ENCODE data around the gene CCDC149. TPM values are rescaled to one million over a fixed set of nuclear protein-coding genes. Genes with fewer than 3 reads are reported as not detected.

CCDC149 gene
- total and polyA plus RNA-seq, 4 donors = 1.4 to 11.2 (median 3.4) TPM

- Histone ChIP-seq H3K9me3 (ENCODE audit: control insufficient read depth in 4 of 4, low read length in 3 of 4) (no peaks in the 10 kb centered on the region), H3K27me3 (ENCODE audit: control insufficient read depth in 4 of 4, insufficient read depth in 4 of 4, low read length in 3 of 4) (no peaks in the 10 kb centered on the region), H3K9ac (ENCODE audit: low read depth in 1 of 2, low read length in 2 of 2) (no peak overlapping the region), H3K27ac (ENCODE audit: low read depth in 1 of 2, low read length in 2 of 2) (no peak overlapping the region), H3K4me3 (ENCODE audit: low read depth in 1 of 3, low read length in 3 of 3) (no peak overlapping the region), H3K36me3 (ENCODE audit: control insufficient read depth in 4 of 4, insufficient read depth in 3 of 4, low read depth in 1 of 4, low read length in 3 of 4) (peaks cover 0 to 7% (median 3%) of the 10 kb centered on the region in 4 donors), H3K4me1 (ENCODE audit: control insufficient read depth in 4 of 4, insufficient read depth in 4 of 4, low read length in 3 of 4) (no peaks in the 10 kb centered on the region)
- no peak for TF ChIP-seq FOXA2 (IDR thresholded peaks at IDR 0.05)
- TF ChIP-seq RXRA (IDR thresholded peaks at IDR 0.05) = no peak
- TF ChIP-seq MAX (IDR thresholded peaks at IDR 0.05) = no peak
- no peak for TF ChIP-seq SP1 (IDR thresholded peaks at IDR 0.05)
- TF ChIP-seq HNF4G (IDR thresholded peaks at IDR 0.05) = no peak
- TF ChIP-seq NR2F2 (IDR thresholded peaks at IDR 0.05) = no peak
- no peak for TF ChIP-seq ZBTB33 (IDR thresholded peaks at IDR 0.05)
- TF ChIP-seq JUND (IDR thresholded peaks at IDR 0.05) = no peak
- TF ChIP-seq FOXA1 (IDR thresholded peaks at IDR 0.05) = no peak
- TF ChIP-seq RAD21 (IDR thresholded peaks at IDR 0.05) = no peak
- no peak for TF ChIP-seq HNF4A (conservative IDR thresholded peaks at IDR 0.05)
- 96% methylated on average over 14 of the region's 14 CpGs for WGBS
- no peak for DNase-seq (ENCODE audit: low spot score)
These were observed 104.6 kb downstream of the CCDC149 start for GRCh38 chr4:24808261-24808660.

GRCh38 chr4:24807611-24808010 lies 105.2 kb downstream of the CCDC149 start:
- peaks cover 0 to 7% (median 3%) of the 10 kb centered on the region in 4 donors for H3K36me3 ChIP-seq (ENCODE audit: control insufficient read depth in 4 of 4, insufficient read depth in 3 of 4, low read depth in 1 of 4, low read length in 3 of 4)
- H3K9me3 ChIP-seq (ENCODE audit: control insufficient read depth in 4 of 4, low read length in 3 of 4) = no peaks in the 10 kb centered on the region
- no peaks in the 10 kb centered on the region for H3K4me1 ChIP-seq (ENCODE audit: control insufficient read depth in 4 of 4, insufficient read depth in 4 of 4, low read length in 3 of 4)
- no peak overlapping the region for H3K4me3 ChIP-seq (ENCODE audit: low read depth in 1 of 3, low read length in 3 of 3)
- no peak for DNase-seq (ENCODE audit: low spot score)
- WGBS = 84% methylated on average over 5 of the region's 5 CpGs
- H3K27ac ChIP-seq (ENCODE audit: low read depth in 1 of 2, low read length in 2 of 2) = no peak overlapping the region
- H3K27me3 ChIP-seq (ENCODE audit: control insufficient read depth in 4 of 4, insufficient read depth in 4 of 4, low read length in 3 of 4) = no peaks in the 10 kb centered on the region
- TF ChIP-seq TAF1 (conservative IDR thresholded peaks at IDR 0.05) = no peak
- TF ChIP-seq NR2F2 (IDR thresholded peaks at IDR 0.05) = no peak
- no peak for TF ChIP-seq RXRA (IDR thresholded peaks at IDR 0.05)
- no peak for TF ChIP-seq ATF3 (IDR thresholded peaks at IDR 0.05)
- TF ChIP-seq YY1 (IDR thresholded peaks at IDR 0.05) = no peak
- no peak for TF ChIP-seq HNF4G (IDR thresholded peaks at IDR 0.05)
- no peak for TF ChIP-seq EGR1 (IDR thresholded peaks at IDR 0.05; ENCODE audit: low read depth in 2 of 2)
- TF ChIP-seq FOXA1 (IDR thresholded peaks at IDR 0.05) = no peak
- no peak for TF ChIP-seq ZBTB33 (IDR thresholded peaks at IDR 0.05)
- TF ChIP-seq REST (IDR thresholded peaks at IDR 0.05) = no peak
- no peak for TF ChIP-seq HNF4A (conservative IDR thresholded peaks at IDR 0.05)
- TF ChIP-seq CTCF (IDR thresholded peaks at IDR 0.05; ENCODE audit: low read depth, low read length, missing input control) = no peak
- TF ChIP-seq SP1 (IDR thresholded peaks at IDR 0.05) = no peak
- no peak for TF ChIP-seq FOXA2 (IDR thresholded peaks at IDR 0.05)
- no peak overlapping the region for H3K9ac ChIP-seq (ENCODE audit: low read depth in 1 of 2, low read length in 2 of 2)

All from liver (tissue), 9 donors.